GM18870 (cell line): ENCODE measurements around the gene SND1.

Source experiments
- ATAC-seq: cut with Tn5 transposase; IDR thresholded peaks from one replicate; pipeline ENCODE4 v1.9.1; 2021; ENCODE audit warnings: moderate library complexity; ENCODE audit not compliant: unreplicated experiment

Gene SND1

DNA sequence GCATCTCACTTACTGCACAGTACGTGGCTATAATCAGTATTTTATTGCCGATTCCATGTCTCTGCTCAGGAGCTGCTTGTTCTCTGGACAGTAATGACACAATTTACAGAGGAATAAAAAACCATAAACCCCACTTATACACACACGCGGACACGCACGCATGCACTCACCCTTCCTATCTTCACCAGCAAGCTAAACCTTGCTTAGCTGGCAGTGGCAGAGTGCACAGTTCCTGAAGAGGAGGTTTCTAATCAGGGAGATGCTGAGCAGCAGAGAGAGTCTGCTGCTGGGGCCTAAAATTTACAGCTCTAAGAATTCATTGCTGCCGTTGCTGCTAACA is 66.3 kb downstream of the SND1 start:
- no peak for ATAC-seq

DNA sequence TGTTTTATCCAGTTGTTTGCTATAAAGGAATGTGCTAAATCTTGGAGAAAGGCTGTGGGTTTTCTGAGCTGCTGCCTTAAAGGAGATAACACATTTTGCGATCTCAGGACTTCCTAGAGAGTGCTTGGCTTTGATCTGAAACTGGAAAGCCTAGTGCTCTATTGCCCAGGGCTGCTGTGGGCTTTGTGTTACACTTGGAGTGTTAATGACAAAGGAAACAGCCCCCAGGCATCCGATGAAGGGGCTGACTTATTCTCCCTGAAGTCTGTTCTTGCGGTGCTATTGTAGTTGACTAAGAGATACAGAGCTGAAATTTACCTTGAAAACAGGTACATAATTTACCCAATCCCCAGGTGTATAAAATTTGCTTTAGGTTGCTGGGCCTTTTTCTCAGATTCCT is 74.5 kb downstream of the SND1 start:
- ATAC-seq: no peak

GRCh38 chr7:127730658-127731276 is 78.8 kb downstream of the SND1 start:
- ATAC-seq: no peak

GRCh38 chr7:127731431-127732080 is 79.6 kb downstream of the SND1 start:
- no peak for ATAC-seq

DNA sequence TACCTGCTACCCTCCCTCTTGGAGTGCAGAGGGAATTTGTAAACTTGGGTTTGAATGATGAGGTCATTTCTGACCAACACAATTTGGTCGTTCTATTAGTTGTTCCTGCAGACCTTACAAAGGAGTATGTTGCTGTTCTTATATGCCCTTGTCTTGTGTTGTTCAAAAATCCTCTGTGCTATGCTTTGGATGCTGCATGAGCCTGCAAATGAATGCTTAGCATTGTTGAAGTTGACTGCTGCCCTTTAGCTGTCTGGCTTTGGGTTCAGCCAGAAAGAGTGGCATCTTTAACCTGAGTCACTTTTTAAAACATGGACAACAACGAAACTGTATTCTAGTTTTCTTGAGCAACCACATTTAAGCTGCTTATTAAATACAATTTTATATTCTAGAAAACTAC is 80.3 kb downstream of the SND1 start:
- no peak for ATAC-seq

GRCh38 chr7:127733986-127734385 is 82.0 kb downstream of the SND1 start:
- ATAC-seq: no peak

DNA sequence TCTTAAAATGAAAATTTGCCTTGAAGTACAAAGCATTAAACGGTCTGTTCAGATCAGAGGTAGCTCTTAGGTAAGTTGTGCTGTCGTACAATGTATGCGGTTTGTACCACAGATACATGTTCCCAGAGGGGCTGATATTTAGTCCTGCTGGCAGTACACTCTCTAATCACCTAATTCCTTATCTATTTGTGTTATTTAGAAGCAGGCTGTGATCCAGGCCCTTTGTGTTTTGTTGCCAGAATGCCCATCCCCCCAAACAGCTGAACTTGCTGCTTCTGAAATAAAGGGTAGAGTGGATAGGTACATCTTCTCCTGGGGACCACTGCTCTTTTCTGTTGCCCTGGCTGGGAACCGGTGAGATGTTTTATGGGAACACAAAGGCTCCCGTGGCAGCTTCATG is 84.5 kb downstream of the SND1 start:
- no peak for ATAC-seq

DNA sequence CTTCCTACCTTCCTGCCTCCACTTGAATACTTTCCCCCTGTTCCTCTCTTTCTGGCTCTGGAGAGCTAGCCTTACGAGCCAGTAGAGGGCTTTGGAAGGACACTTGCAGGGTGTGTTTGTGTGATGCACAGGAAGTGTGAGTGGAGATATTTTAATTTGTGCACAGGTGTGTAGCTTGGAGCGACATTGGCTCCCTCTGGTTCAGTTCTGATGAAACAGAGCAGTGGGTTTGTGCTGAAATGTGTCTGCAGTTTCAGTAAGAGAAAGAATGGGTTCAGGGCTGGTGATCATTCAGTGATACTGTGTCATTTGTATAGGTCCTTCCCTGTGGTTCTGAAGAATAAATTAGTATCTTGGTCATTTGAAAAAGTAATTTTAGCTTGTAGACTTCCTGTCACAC is 86.9 kb downstream of the SND1 start:
- ATAC-seq: no peak

DNA sequence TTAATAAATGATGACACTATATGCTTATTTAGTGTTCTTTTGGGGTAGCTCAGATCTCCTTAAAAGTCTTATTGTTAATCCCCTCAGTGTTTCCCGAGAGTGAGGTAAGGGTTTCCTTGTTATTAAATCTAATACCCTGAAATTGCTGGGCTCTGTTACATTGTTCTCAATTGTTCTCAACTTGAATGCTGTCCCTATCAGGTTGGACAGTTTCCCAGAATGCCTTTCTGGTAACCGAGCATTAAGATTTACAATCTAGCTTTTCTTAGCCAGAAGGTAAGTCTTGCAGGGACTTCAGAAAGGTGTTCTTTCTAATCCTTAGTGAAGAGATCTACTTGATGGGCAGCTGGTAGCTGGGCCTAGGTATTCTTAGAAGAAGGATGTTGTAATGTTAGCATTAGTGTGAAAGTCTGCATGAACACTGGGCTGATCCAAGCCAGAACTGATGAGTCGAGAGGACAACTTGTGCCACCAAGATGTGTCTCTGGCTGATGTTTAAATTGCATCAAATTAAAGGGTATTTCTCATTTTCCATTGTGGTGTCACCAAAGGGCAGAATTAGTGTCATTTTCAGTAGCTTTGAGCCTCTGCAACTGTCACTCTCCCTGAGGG is 89.9 kb downstream of the SND1 start:
- no peak for ATAC-seq

- ATAC-seq: no peak
Measured at GRCh38 chr7:127745445-127745844, 93.5 kb downstream of the SND1 start.

- no peak for ATAC-seq
Measured at GRCh38 chr7:127751062-127751461, 99.1 kb downstream of the SND1 start.

GRCh38 chr7:127751490-127752448 is 99.8 kb downstream of the SND1 start:
- no peak for ATAC-seq

- no peak for ATAC-seq
Measured at GRCh38 chr7:127752829-127753228, 100.8 kb downstream of the SND1 start.

DNA sequence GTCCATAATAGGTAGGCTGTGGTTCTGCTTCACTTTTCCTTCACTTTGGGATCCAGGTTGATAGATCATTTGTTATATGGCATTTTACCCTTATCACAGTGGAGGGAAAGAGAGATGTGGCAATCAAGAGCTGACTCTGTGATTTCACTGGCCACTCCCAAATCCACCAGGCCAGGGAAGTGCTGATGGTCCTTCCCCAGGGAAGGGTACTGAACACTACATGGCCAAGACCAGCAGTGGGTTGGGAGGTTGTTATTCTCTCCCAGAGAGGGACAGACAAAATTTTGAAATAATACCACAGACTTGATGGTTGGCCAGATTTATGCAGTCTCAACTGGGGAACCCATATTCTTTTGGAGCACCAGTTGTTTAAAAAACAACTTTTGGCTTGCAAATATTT is 102.5 kb downstream of the SND1 start:
- ATAC-seq: no peak

DNA sequence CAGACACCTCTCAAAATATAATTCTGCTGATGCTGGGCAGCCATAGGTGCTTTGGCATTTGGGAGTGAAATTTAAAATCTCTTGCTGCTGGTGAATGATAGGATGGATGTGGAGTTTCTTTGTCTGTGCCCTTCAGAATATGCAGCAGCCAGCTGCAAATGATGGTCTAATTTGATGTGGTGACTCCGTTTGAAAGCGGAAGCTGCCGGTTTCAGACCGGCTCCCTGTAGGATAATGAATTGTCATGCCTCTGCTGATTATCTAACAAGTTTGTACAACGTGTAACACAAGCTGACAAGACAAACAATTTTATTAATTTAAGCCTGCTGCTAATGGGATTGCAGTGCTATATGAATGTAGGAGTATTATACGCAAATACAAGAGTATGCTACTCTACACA is 103.5 kb downstream of the SND1 start:
- no peak for ATAC-seq

GRCh38 chr7:127755965-127756364 is 104.0 kb downstream of the SND1 start:
- ATAC-seq: no peak

DNA sequence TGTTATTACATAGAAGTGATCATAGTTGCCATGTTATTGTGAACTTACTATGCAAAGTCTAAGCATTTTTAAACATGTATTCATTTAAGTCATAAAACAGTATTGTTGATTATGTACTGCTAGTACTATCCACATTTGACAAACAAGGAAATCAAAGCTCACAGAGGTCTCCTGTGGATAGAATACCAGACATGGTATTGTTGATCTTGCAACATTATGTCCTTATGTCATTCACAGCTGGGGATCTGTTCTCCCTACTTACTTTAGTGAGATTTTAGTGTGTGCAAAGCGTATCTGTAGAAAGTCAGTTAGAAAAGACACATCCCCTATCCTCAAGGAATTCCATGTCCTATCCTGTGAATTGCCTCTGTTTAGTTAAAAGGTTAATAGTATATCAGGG is 106.1 kb downstream of the SND1 start:
- ATAC-seq: no peak

- ATAC-seq: no peak
Measured at GRCh38 chr7:127758845-127759244, 106.9 kb downstream of the SND1 start.

- ATAC-seq: no peak
Measured at GRCh38 chr7:127759945-127760421, 108.0 kb downstream of the SND1 start.

GRCh38 chr7:127760436-127761031 is 108.5 kb downstream of the SND1 start:
- no peak for ATAC-seq

- no peak for ATAC-seq
Measured at GRCh38 chr7:127761196-127761595, 109.2 kb downstream of the SND1 start.
